Measurements from ENCODE around the gene AP2A1.

DNA sequence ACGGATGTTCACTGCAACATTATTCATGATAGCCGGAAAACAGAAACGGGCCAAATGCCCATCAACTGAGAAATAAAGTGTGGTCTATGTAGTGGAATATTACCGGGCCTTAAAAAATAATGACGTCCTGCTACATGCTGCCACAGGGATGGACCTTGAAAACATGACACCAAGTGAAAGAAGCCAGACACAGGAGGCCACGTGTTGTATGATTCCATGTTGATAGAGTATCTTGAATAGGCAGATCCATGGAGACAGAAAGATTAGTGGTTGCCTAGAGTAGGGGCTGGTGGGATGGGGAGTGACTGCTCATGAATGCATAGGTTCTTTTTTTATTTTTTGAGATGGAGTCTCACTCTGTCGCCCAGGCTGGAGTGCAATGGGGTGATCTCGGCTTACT is 3.7 kb downstream of the AP2A1 start:
- TF ChIP-seq POLR2AphosphoS5 (IDR thresholded peaks at IDR 0.05; ENCODE audit: borderline replicate concordance, low read depth, low read length) (no peak), EZH2 (IDR thresholded peaks at IDR 0.05) (no peak)
